Duodenal mucosa (tissue), 2 donors: ENCODE results near the gene CIROP.
"Not testable (repeated sequence)": the region's sequence is repeated elsewhere in the genome, so short reads cannot be mapped to it uniquely, and the experiment has no call there.

Experiments
- H3K27ac ChIP-seq: one replicate; pipeline ENCODE4 v1.7.0; 2013; ENCODE audit warnings: low read depth, low read length
- H3K27me3 ChIP-seq, 2 donors: one replicate each; pipeline ENCODE4 v1.7.0; 2013; ENCODE audit warnings: low read length in 2 of 2, control low read depth in 1 of 2; ENCODE audit not compliant: insufficient read depth in 2 of 2, control insufficient read depth in 1 of 2
- H3K36me3 ChIP-seq, 2 donors: one replicate each; pipeline ENCODE4 v1.7.0; 2013; ENCODE audit warnings: low read length in 2 of 2, control low read depth in 1 of 2; ENCODE audit not compliant: insufficient read depth in 2 of 2, control insufficient read depth in 1 of 2
- H3K4me1 ChIP-seq, 2 donors: one replicate each; pipeline ENCODE4 v1.7.0; 2013; ENCODE audit warnings: low read length in 2 of 2, control low read depth in 1 of 2; ENCODE audit not compliant: insufficient read depth in 2 of 2, control insufficient read depth in 1 of 2
- H3K4me3 ChIP-seq, 2 donors: one replicate each; pipeline ENCODE4 v1.7.0; 2013; ENCODE audit warnings: low read length in 2 of 2, low read depth in 1 of 2
- H3K9ac ChIP-seq, 2 donors: one replicate each; pipeline ENCODE4 v1.7.0; 2013; ENCODE audit warnings: low read length in 2 of 2, low read depth in 1 of 2
- H3K9me3 ChIP-seq, 2 donors: one replicate each; pipeline ENCODE4 v1.7.0; 2013; ENCODE audit warnings: low read length in 2 of 2, control low read depth in 1 of 2; ENCODE audit not compliant: control insufficient read depth in 1 of 2

CIROP gene

GRCh38 chr14:23114120-23114458 is 9.3 kb upstream of the CIROP start:
- Histone ChIP-seq H3K9me3 (no peaks in the 10 kb centered on the region), H3K4me3 (no peak overlapping the region), H3K36me3 (no peaks in the 10 kb centered on the region), H3K27me3 (peaks cover 15 to 16% of the 10 kb centered on the region in 2 donors), H3K4me1 (no peaks in the 10 kb centered on the region), H3K27ac (no peak overlapping the region), H3K9ac (no peak overlapping the region)

- H3K27ac ChIP-seq = no peak overlapping the region
- H3K9ac ChIP-seq = no peak overlapping the region
- no peaks in the 10 kb centered on the region for H3K9me3 ChIP-seq
- no peak overlapping the region for H3K4me3 ChIP-seq
- H3K4me1 ChIP-seq = no peaks in the 10 kb centered on the region
- H3K27me3 ChIP-seq = peaks cover 15 to 16% of the 10 kb centered on the region in 2 donors
- H3K36me3 ChIP-seq = no peaks in the 10 kb centered on the region
Measured at GRCh38 chr14:23113431-23114119, 8.8 kb upstream of the CIROP start.

- no peak overlapping the region for H3K4me3 ChIP-seq
- no peak overlapping the region for H3K27ac ChIP-seq
- H3K27me3 ChIP-seq = peaks cover 15 to 16% of the 10 kb centered on the region in 2 donors
- H3K9me3 ChIP-seq = no peaks in the 10 kb centered on the region
- H3K36me3 ChIP-seq = no peaks in the 10 kb centered on the region
- H3K9ac ChIP-seq = no peak overlapping the region
- no peaks in the 10 kb centered on the region for H3K4me1 ChIP-seq
Measured at GRCh38 chr14:23112359-23113178, 7.8 kb upstream of the CIROP start.

GRCh38 chr14:23110579-23111365 is 6.0 kb upstream of the CIROP start:
- Histone ChIP-seq H3K9ac (no peak overlapping the region), H3K4me1 (no peaks in the 10 kb centered on the region), H3K36me3 (no peaks in the 10 kb centered on the region), H3K27me3 (peaks cover 15% of the 10 kb centered on the region in 2 donors), H3K9me3 (no peaks in the 10 kb centered on the region), H3K27ac (no peak overlapping the region), H3K4me3 (no peak overlapping the region)

- H3K4me3 ChIP-seq = no peak overlapping the region
- H3K36me3 ChIP-seq = no peaks in the 10 kb centered on the region
- no peak overlapping the region for H3K27ac ChIP-seq
- no peaks in the 10 kb centered on the region for H3K4me1 ChIP-seq
- H3K9me3 ChIP-seq = no peaks in the 10 kb centered on the region
- peaks cover 8 to 15% of the 10 kb centered on the region in 2 donors for H3K27me3 ChIP-seq
- H3K9ac ChIP-seq = no peak overlapping the region
Measured at GRCh38 chr14:23109769-23110168, 5.0 kb upstream of the CIROP start.

- not testable (repeated sequence) for H3K4me3 ChIP-seq, H3K9me3 ChIP-seq, H3K9ac ChIP-seq, H3K27ac ChIP-seq, H3K36me3 ChIP-seq, H3K4me1 ChIP-seq
- peaks cover 8 to 10% of the 10 kb centered on the region in 2 donors for H3K27me3 ChIP-seq
Measured at GRCh38 chr14:23108169-23108568, 3.4 kb upstream of the CIROP start.

GRCh38 chr14:23107620-23108019 is 2.8 kb upstream of the CIROP start:
- not testable (repeated sequence) for H3K4me1 ChIP-seq, H3K4me3 ChIP-seq, H3K27ac ChIP-seq, H3K9ac ChIP-seq, H3K36me3 ChIP-seq, H3K9me3 ChIP-seq
- peaks cover 4 to 10% of the 10 kb centered on the region in 2 donors for H3K27me3 ChIP-seq

- Histone ChIP-seq H3K27ac (no peak overlapping the region), H3K27me3 (peaks cover 0 to 8% of the 10 kb centered on the region in 2 donors), H3K4me1 (no peaks in the 10 kb centered on the region), H3K9me3 (no peaks in the 10 kb centered on the region), H3K36me3 (no peaks in the 10 kb centered on the region), H3K9ac (no peak overlapping the region), H3K4me3 (no peak overlapping the region)
Measured at GRCh38 chr14:23106747-23107045, 1.9 kb upstream of the CIROP start.

- Histone ChIP-seq H3K4me1 (no peaks in the 10 kb centered on the region), H3K27me3 (no peaks in the 10 kb centered on the region), H3K4me3 (no peak overlapping the region), H3K27ac (no peak overlapping the region), H3K36me3 (no peaks in the 10 kb centered on the region), H3K9ac (no peak overlapping the region), H3K9me3 (no peaks in the 10 kb centered on the region)
Measured at GRCh38 chr14:23105348-23105824, 597 bp upstream of the CIROP start.

GRCh38 chr14:23104070-23104590 is 659 bp downstream of the CIROP start:
- Histone ChIP-seq H3K9me3 (no peaks in the 10 kb centered on the region), H3K4me1 (peaks cover 0 to 2% of the 10 kb centered on the region in 2 donors), H3K27ac (no peak overlapping the region), H3K4me3 (no peak overlapping the region), H3K27me3 (no peaks in the 10 kb centered on the region), H3K9ac (no peak overlapping the region), H3K36me3 (peaks cover 0 to 2% of the 10 kb centered on the region in 2 donors)
